NCI-H1105 (cell line): Measurements from ENCODE around the gene PRKN.

Experiments used
- DNase-seq: peaks from one replicate; lab custom pipeline; 2025; lab: John Stamatoyannopoulos, UW

The PRKN gene

GRCh38 chr6:162118706-162119105 is 608.9 kb downstream of the PRKN start:
- DNase-seq = no peak

- DNase-seq = no peak
These were observed 610.6 kb downstream of the PRKN start for GRCh38 chr6:162116902-162117525.

- DNase-seq = no peak
These were observed 618.0 kb downstream of the PRKN start for GRCh38 chr6:162109480-162110050.

- DNase-seq = no peak
These were observed 619.5 kb downstream of the PRKN start for GRCh38 chr6:162108041-162108440.

- no peak for DNase-seq
These were observed 627.5 kb downstream of the PRKN start for GRCh38 chr6:162100096-162100495.

GRCh38 chr6:162099685-162100084 is 627.9 kb downstream of the PRKN start:
- DNase-seq = no peak

GRCh38 chr6:162092816-162093502 is 634.6 kb downstream of the PRKN start:
- DNase-seq = no peak

GRCh38 chr6:162090734-162091133 is 636.8 kb downstream of the PRKN start:
- no peak for DNase-seq

GRCh38 chr6:162088091-162088490 is 639.5 kb downstream of the PRKN start:
- no peak for DNase-seq

GRCh38 chr6:162085561-162085960 is 642.0 kb downstream of the PRKN start:
- no peak for DNase-seq

- DNase-seq = no peak
These were observed 645.0 kb downstream of the PRKN start for GRCh38 chr6:162082520-162082919.

GRCh38 chr6:162078667-162079066 is 648.9 kb downstream of the PRKN start:
- DNase-seq = no peak

- DNase-seq = no peak
These were observed 649.4 kb downstream of the PRKN start for GRCh38 chr6:162078126-162078525.

- no peak for DNase-seq
These were observed 650.8 kb downstream of the PRKN start for GRCh38 chr6:162076816-162077215.

GRCh38 chr6:162074641-162075275 is 652.8 kb downstream of the PRKN start:
- DNase-seq = no peak

GRCh38 chr6:162070639-162071038 is 656.9 kb downstream of the PRKN start:
- DNase-seq = no peak

- no peak for DNase-seq
These were observed 657.6 kb downstream of the PRKN start for GRCh38 chr6:162069995-162070394.

- DNase-seq = no peak
These were observed 659.2 kb downstream of the PRKN start for GRCh38 chr6:162068340-162068739.

GRCh38 chr6:162063666-162064065 is 663.9 kb downstream of the PRKN start:
- DNase-seq = no peak

GRCh38 chr6:162058281-162058875 is 669.2 kb downstream of the PRKN start:
- no peak for DNase-seq

- DNase-seq = no peak
These were observed 670.8 kb downstream of the PRKN start for GRCh38 chr6:162056745-162057144.

GRCh38 chr6:162056061-162056460 is 671.5 kb downstream of the PRKN start:
- no peak for DNase-seq

GRCh38 chr6:162055365-162055764 is 672.2 kb downstream of the PRKN start:
- no peak for DNase-seq
